H1 (cell line): ENCODE data around the gene NOL9. TPM values are rescaled to one million over a fixed set of nuclear protein-coding genes. Genes with fewer than 3 reads are reported as not detected.

Source experiments
- CTCF ChIA-PET: fragments of 300-600 bp; sonication (Branson Sonifier 250); formaldehyde crosslinking; loops from one replicate; lab custom pipeline; 2021; ENCODE audit not compliant: partially characterized antibody; lab: Charles Lee
- POLR2A ChIA-PET: fragments of 300-600 bp; sonication (Branson Sonifier 250); formaldehyde crosslinking; loops from one replicate; lab custom pipeline; 2021; ENCODE audit warnings: inconsistent platforms; ENCODE audit not compliant: partially characterized antibody; lab: Charles Lee
- DNase-seq, 2 experiments: peaks; one replicate each; pipeline versions ENCODE4 v3.0.0 to v3.0.0-alpha.2; 2010 to 2022; ENCODE audit warnings: low spot score in 2 of 2, low read depth in 1 of 2, mixed read lengths in 1 of 2
- FAIRE-seq: peaks from 2 replicates; lab custom pipeline; 2011; peaks lifted over from hg19 to GRCh38; lab: Jason Lieb, UNC
- H2AFZ ChIP-seq: 2 replicates; pipeline ENCODE4 v1.8.1; 2012; ENCODE audit warnings: low read length, inconsistent platforms
- H2AK5ac ChIP-seq: 2 replicates; pipeline ENCODE4 v1.6.1; 2013; ENCODE audit warnings: low read depth, low read length
- H2BK120ac ChIP-seq: replicated peaks from 2 replicates; pipeline ENCODE3; 2013; ENCODE audit warnings: low read depth, low read length, inconsistent platforms
- H2BK12ac ChIP-seq: 2 replicates; pipeline ENCODE4 v1.6.1; 2013; ENCODE audit warnings: low read depth, low read length
- H2BK15ac ChIP-seq: 2 replicates; pipeline ENCODE4 v1.6.1; 2013; ENCODE audit warnings: low read length
- H2BK20ac ChIP-seq: 2 replicates; pipeline ENCODE4 v1.6.1; 2013; ENCODE audit warnings: low read length
- H2BK5ac ChIP-seq: 2 replicates; pipeline ENCODE4 v1.6.1; 2013; ENCODE audit warnings: low read depth, low read length
- H3K14ac ChIP-seq: 2 replicates; pipeline ENCODE4 v1.6.1; 2013; ENCODE audit warnings: inconsistent platforms; ENCODE audit not compliant: insufficient read length
- H3K18ac ChIP-seq: 2 replicates; pipeline ENCODE4 v1.6.1; 2013; ENCODE audit warnings: low read length; ENCODE audit errors: extremely low read depth
- H3K23ac ChIP-seq: 2 replicates; pipeline ENCODE4 v1.6.1; 2013; ENCODE audit warnings: inconsistent platforms; ENCODE audit not compliant: insufficient read length
- H3K23me2 ChIP-seq: 2 replicates; pipeline ENCODE4 v1.6.1; 2013; ENCODE audit warnings: low read depth, low read length
- H3K27ac ChIP-seq: 2 replicates; pipeline ENCODE4 v1.6.1; 2011; ENCODE audit warnings: low read depth, low read length, inconsistent platforms
- H3K27me3 ChIP-seq, 4 experiments: replicated peaks in 1 of 4; 1 replicate in 1 of 4; 2 replicates in 3 of 4; pipeline versions ENCODE4 v1.6.1 to v1.8.1; 2011 to 2013; ENCODE audit warnings: low read length in 3 of 4, mild to moderate bottlenecking in 3 of 4, inconsistent platforms in 2 of 4, mixed read lengths in 2 of 4, moderate library complexity in 1 of 4; ENCODE audit not compliant: control insufficient read depth in 3 of 4, insufficient read depth in 3 of 4; ENCODE audit errors: extremely low read depth in 1 of 4
- H3K36me3 ChIP-seq, 4 experiments: 2 replicates each; pipeline versions ENCODE4 v1.6.1 to v1.8.1; 2011 to 2013; ENCODE audit warnings: mild to moderate bottlenecking in 4 of 4, low read length in 3 of 4, moderate library complexity in 2 of 4, control low read depth in 1 of 4, inconsistent platforms in 1 of 4; ENCODE audit not compliant: insufficient read depth in 4 of 4, control insufficient read depth in 2 of 4
- H3K4ac ChIP-seq: replicated peaks from 2 replicates; pipeline ENCODE3; 2013; ENCODE audit warnings: low read length, low read depth, mixed read lengths, inconsistent platforms; ENCODE audit not compliant: insufficient read length
- H3K4me1 ChIP-seq, 4 experiments: replicated peaks in 1 of 4; 1 replicate in 1 of 4; 2 replicates in 3 of 4; pipeline versions ENCODE4 v1.6.1 to v1.8.1; 2011 to 2013; ENCODE audit warnings: low read length in 3 of 4, inconsistent platforms in 2 of 4, mixed read lengths in 1 of 4; ENCODE audit not compliant: insufficient read depth in 4 of 4, control insufficient read depth in 3 of 4
- H3K4me2 ChIP-seq, 2 experiments: 2 replicates each; pipeline versions ENCODE4 v1.6.1 to v1.8.1; 2011 to 2013; ENCODE audit warnings: low read depth in 2 of 2, low read length in 2 of 2, control low read depth in 1 of 2, inconsistent platforms in 1 of 2, mild to moderate bottlenecking in 1 of 2; ENCODE audit not compliant: insufficient read depth in 1 of 2
- H3K4me3 ChIP-seq, 4 experiments: fragments of 200-600, 300-600 bp in 1 of 4; sonication (generic), shearing (Covaris generic), sonication (Bioruptor Twin) in 1 of 4; 2 replicates each; pipeline versions ENCODE4 v1.5.1 to v1.8.1; 2011 to 2016; ENCODE audit warnings: low read length in 4 of 4, low read depth in 3 of 4, control low read depth in 2 of 4, inconsistent platforms in 2 of 4, mild to moderate bottlenecking in 2 of 4, mixed read lengths in 1 of 4, moderate library complexity in 1 of 4; ENCODE audit not compliant: insufficient read depth in 2 of 4; ENCODE audit errors: extremely low read depth in 1 of 4
- H3K56ac ChIP-seq: replicated peaks from 2 replicates; pipeline ENCODE3; 2013; ENCODE audit warnings: low read depth, mild to moderate bottlenecking, mixed read lengths, low read length, inconsistent platforms; ENCODE audit not compliant: insufficient read length
- H3K79me1 ChIP-seq: 2 replicates; pipeline ENCODE4 v1.6.1; 2013; ENCODE audit warnings: low read depth, low read length, control low read depth
- H3K79me2 ChIP-seq, 2 experiments: 2 replicates each; pipeline versions ENCODE4 v1.6.1 to v1.8.1; 2012 to 2013; ENCODE audit warnings: low read length in 2 of 2, mild to moderate bottlenecking in 2 of 2, inconsistent platforms in 1 of 2; ENCODE audit not compliant: insufficient read depth in 2 of 2, control insufficient read depth in 1 of 2
- H3K9ac ChIP-seq, 4 experiments: replicated peaks in 1 of 4; 1 replicate in 1 of 4; 2 replicates in 3 of 4; pipeline versions ENCODE4 v1.6.1 to v1.8.1; 2011 to 2013; ENCODE audit warnings: low read depth in 3 of 4, low read length in 3 of 4, control low read depth in 2 of 4, mild to moderate bottlenecking in 2 of 4, moderate library complexity in 2 of 4, inconsistent platforms in 1 of 4; ENCODE audit errors: extremely low read depth in 1 of 4
- H3K9me3 ChIP-seq, 2 experiments: 2 replicates each; pipeline versions ENCODE4 v1.6.1 to v1.8.1; 2012 to 2013; ENCODE audit warnings: mild to moderate bottlenecking in 2 of 2, moderate library complexity in 2 of 2, control low read depth in 1 of 2, inconsistent platforms in 1 of 2, low read depth in 1 of 2, low read length in 1 of 2, mixed read lengths in 1 of 2; ENCODE audit not compliant: insufficient read depth in 2 of 2
- H4K20me1 ChIP-seq, 2 experiments: replicated peaks in 1 of 2; 2 replicates each; pipeline versions ENCODE3 to v1.8.1; 2011 to 2013; ENCODE audit warnings: inconsistent platforms in 2 of 2, low read length in 2 of 2, mild to moderate bottlenecking in 1 of 2; ENCODE audit not compliant: insufficient read depth in 2 of 2, control insufficient read depth in 1 of 2
- H4K5ac ChIP-seq: 2 replicates; pipeline ENCODE4 v1.6.1; 2013; ENCODE audit warnings: low read length, low read depth, mixed read lengths, inconsistent platforms; ENCODE audit not compliant: insufficient read length
- H4K8ac ChIP-seq: 2 replicates; pipeline ENCODE4 v1.8.0; 2013; ENCODE audit warnings: mild to moderate bottlenecking, moderate library complexity, low read length, inconsistent platforms; ENCODE audit not compliant: insufficient read depth; ENCODE audit errors: extremely low read depth
- H4K91ac ChIP-seq: replicated peaks from 2 replicates; pipeline ENCODE3; 2013; ENCODE audit warnings: low read length, mixed read lengths, inconsistent platforms; ENCODE audit not compliant: insufficient read length
- BACH1 ChIP-seq: IDR thresholded peaks from 2 replicates; pipeline ENCODE4 v1.6.1; 2012; ENCODE audit warnings: low read length, improper control_type of control experiment
- EP300 ChIP-seq, 2 experiments: IDR thresholded peaks; 1 replicate in 1 of 2; 2 replicates in 1 of 2; pipeline ENCODE4 v1.6.1; 2011 to 2012; ENCODE audit warnings: low read depth in 2 of 2, low read length in 2 of 2, mild to moderate bottlenecking in 2 of 2, borderline replicate concordance in 1 of 2, inconsistent platforms in 1 of 2, moderate library complexity in 1 of 2
- MAFK ChIP-seq: IDR thresholded peaks from 2 replicates; pipeline ENCODE4 v1.6.1; 2012; ENCODE audit warnings: low read depth, mild to moderate bottlenecking, improper control_type of control experiment, low read length
- RAD21 ChIP-seq, 2 experiments: IDR thresholded peaks in 1 of 2; conservative IDR thresholded peaks in 1 of 2; 2 replicates each; pipeline ENCODE4 v1.6.1; 2011; ENCODE audit warnings: low read depth in 2 of 2, low read length in 2 of 2, improper control_type of control experiment in 1 of 2, inconsistent platforms in 1 of 2, mild to moderate bottlenecking in 1 of 2, moderate library complexity in 1 of 2
- TAF1 ChIP-seq: IDR thresholded peaks from 2 replicates; pipeline ENCODE4 v1.6.1; 2011; ENCODE audit warnings: mild to moderate bottlenecking, low read depth, low read length
- YY1 ChIP-seq: IDR thresholded peaks from 2 replicates; pipeline ENCODE4 v1.6.1; 2011; ENCODE audit warnings: low read depth, mild to moderate bottlenecking, low read length
- WGBS, 2 experiments: shearing (Covaris generic) in 1 of 2; methylation state at CpG; one replicate each; pipeline versions ENCODE4 v1.1.6 to v1.1.7; 2013 to 2015; ENCODE audit warnings: low lambda C conversion rate in 2 of 2, mixed read lengths in 2 of 2, inconsistent platforms in 1 of 2, low coverage in 1 of 2, missing lambda C conversion rate in 1 of 2; ENCODE audit not compliant: insufficient replicate concordance in 2 of 2, insufficient coverage in 1 of 2, insufficient read length in 1 of 2; ENCODE audit errors: extremely low coverage in 1 of 2, missing lambda C conversion rate in 1 of 2; 5-methylcytosine and 5-hydroxymethylcytosine counted together
- polyA plus RNA-seq, 7 experiments: library from polyadenylated mRNA; depleted of rRNA in 3 of 7; stranded (reverse) in 5 of 7; unstranded in 2 of 7; fragments of >200 nt in 5 of 7; fragments of 200-250 nt in 2 of 7; gene quantifications; 1 replicate in 5 of 7; 2 replicates in 1 of 7; 4 replicates in 1 of 7; pipeline versions ENCODE4 v1.2.1 to v1.2.3, GENCODE V29; 2011 to 2013; ENCODE audit warnings: missing spikeins in 2 of 7, mixed read lengths in 2 of 7
- total RNA-seq: library from RNA; stranded (reverse); fragmentation: NEBNext Ultra II Directional; extraction: Animal tissue kit (Norgen Biotek cat#: 25700); gene quantifications from 2 replicates; pipeline ENCODE4 v1.2.1, GENCODE V29; 2021
- TF ChIP-seq, protein P1 (sequence below), 3 experiments: IDR thresholded peaks; 1 replicate in 2 of 3; 2 replicates in 1 of 3; pipeline versions ENCODE4 v1.5.1 to v1.6.1; 2011; ENCODE audit warnings: low read length in 3 of 3, mild to moderate bottlenecking in 3 of 3, inconsistent platforms in 2 of 3, low read depth in 1 of 3, moderate library complexity in 1 of 3; ENCODE audit not compliant: insufficient read depth in 1 of 3; ENCODE audit errors: control extremely low read depth in 1 of 3

The NOL9 gene
- total and polyA plus RNA-seq, 2 of the 8 experiments (the other 6 are each of a cell fraction or from before 2014, with no cell fraction given) = 17.1 to 38.1 TPM

DNA sequence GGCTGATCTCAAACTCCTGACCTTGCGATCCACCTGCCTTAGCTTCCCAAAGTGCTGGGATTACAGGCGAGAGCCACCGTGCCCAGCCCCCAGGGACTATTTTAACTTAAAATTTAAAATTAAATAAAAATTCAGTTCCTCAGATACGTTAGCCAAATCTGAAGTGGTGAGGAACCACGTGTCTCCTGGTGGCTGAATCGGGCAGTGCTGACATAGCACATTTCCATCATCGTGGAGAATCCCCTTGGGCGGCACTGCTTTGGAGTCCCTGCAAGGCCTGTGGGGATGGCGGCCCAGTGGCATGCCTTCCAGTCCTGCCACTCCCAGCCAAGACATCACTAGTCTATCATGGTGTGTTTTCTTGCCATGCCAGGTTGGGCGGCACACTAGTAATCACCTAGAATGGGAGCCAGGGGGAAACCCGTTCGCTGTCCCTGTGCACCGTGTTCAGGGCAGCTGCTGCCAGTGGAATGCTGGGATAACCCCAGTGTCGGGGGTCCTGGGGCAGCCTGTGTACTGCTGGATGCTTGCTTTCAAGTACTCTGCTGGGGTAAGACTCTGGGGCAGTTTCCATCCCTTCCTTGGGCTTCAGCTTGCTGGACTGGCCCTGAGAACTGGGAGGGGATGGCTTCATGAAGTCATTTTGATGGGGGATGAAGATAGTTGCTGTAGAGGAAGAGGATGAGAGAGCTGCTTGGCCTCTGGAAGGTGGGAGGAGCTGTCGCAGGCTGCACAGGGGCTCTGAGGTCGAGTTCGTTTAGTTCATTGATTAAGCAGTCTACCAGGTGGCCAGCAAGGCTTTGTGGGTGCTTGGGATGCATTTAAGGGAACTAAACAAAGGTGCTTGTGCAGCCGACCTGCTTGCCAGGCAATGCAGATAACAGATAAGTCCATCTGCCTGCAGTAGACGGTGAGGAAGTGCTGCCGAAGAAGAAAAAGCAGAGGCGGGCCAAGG, 30.1 kb upstream of the NOL9 start:
- H2AK5ac ChIP-seq = no peak overlapping the region
- no peak overlapping the region for H4K8ac ChIP-seq
- no peak overlapping the region for H2BK12ac ChIP-seq
- H4K5ac ChIP-seq = no peak overlapping the region
- H3K4ac ChIP-seq = no peak overlapping the region
- ChIA-PET CTCF (interaction anchor here (1.2 to 1.8 kb wide), 6 partner anchors 9 to 62 kb away, joined by 3 to 6 read pairs (median 4); partner anchors contain the start of genes NOL9 and TAS1R1), POLR2A (interaction anchor here (1.7 to 17.4 kb wide), 3 partner anchors 8 to 41 kb away, joined by 4 to 196 read pairs (median 4); partner anchors contain the start of genes KLHL21 and THAP3)
- no peak overlapping the region for H2BK20ac ChIP-seq
- H3K4me1 ChIP-seq = peaks cover 0 to 8% (median 7%) of the 10 kb centered on the region in 4 experiments; a peak in 6 of 7 replicates
- H3K36me3 ChIP-seq = peaks cover 0 to 17% (median 4%) of the 10 kb centered on the region in 4 experiments; a peak in 6 of 8 replicates
- H3K23ac ChIP-seq = no peak overlapping the region
- peaks cover 0 to 13% of the 10 kb centered on the region in 2 experiments; a peak in 1 of 4 replicates for H3K79me2 ChIP-seq
- 92% methylated on average over 21 of the region's 21 CpGs; no CpG with 5 or more reads in 1 of the 2 experiments for WGBS, 2 experiments
- H3K27ac ChIP-seq = no peak overlapping the region
- no peak overlapping the region for H3K18ac ChIP-seq
- no peak for FAIRE-seq
- no peak overlapping the region for H2BK15ac ChIP-seq
- H3K56ac ChIP-seq = no peak overlapping the region
- no peak overlapping the region for H4K91ac ChIP-seq
- peaks cover 8% of the 10 kb centered on the region for H3K79me1 ChIP-seq
- no peak overlapping the region for H2BK5ac ChIP-seq
- no peak overlapping the region for H3K14ac ChIP-seq
- no peak overlapping the region for H2BK120ac ChIP-seq
- no peaks in the 10 kb centered on the region for H3K9me3 ChIP-seq
- H4K20me1 ChIP-seq = peaks cover 2 to 24% of the 10 kb centered on the region in 2 experiments
- H3K27me3 ChIP-seq = no peaks in the 10 kb centered on the region
- no peak overlapping the region for H2AFZ ChIP-seq
- no peak for DNase-seq
- H3K23me2 ChIP-seq = peaks cover 2% of the 10 kb centered on the region; the same call in 1 of the 2 replicates
- H3K4me3 ChIP-seq = no peak overlapping the region
- no peak overlapping the region for H3K9ac ChIP-seq
- H3K4me2 ChIP-seq = no peak overlapping the region
- TF ChIP-seq, protein P1, sequence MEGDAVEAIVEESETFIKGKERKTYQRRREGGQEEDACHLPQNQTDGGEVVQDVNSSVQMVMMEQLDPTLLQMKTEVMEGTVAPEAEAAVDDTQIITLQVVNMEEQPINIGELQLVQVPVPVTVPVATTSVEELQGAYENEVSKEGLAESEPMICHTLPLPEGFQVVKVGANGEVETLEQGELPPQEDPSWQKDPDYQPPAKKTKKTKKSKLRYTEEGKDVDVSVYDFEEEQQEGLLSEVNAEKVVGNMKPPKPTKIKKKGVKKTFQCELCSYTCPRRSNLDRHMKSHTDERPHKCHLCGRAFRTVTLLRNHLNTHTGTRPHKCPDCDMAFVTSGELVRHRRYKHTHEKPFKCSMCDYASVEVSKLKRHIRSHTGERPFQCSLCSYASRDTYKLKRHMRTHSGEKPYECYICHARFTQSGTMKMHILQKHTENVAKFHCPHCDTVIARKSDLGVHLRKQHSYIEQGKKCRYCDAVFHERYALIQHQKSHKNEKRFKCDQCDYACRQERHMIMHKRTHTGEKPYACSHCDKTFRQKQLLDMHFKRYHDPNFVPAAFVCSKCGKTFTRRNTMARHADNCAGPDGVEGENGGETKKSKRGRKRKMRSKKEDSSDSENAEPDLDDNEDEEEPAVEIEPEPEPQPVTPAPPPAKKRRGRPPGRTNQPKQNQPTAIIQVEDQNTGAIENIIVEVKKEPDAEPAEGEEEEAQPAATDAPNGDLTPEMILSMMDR (IDR thresholded peaks at IDR 0.05; ENCODE audit: control extremely low read depth in 1 of 3, insufficient read depth in 1 of 3, low read depth in 1 of 3, low read length in 3 of 3) = peak; percentile 10 to 47 (median 32); a peak in 2 of 4 replicates
- no peak for TF ChIP-seq YY1
- peak; percentile 91 for TF ChIP-seq MAFK
- TF ChIP-seq TAF1 = no peak
- no peak; a peak in 1 of 4 replicates for TF ChIP-seq RAD21 (IDR thresholded peaks at IDR 0.05 in 1 of 2, conservative IDR thresholded peaks at IDR 0.05 in 1 of 2; ENCODE audit: low read depth in 2 of 2, low read length in 2 of 2)
- TF ChIP-seq EP300 (IDR thresholded peaks at IDR 0.05; ENCODE audit: borderline replicate concordance in 1 of 2, low read depth in 2 of 2, low read length in 2 of 2) = no peak
- 0 out of 2 replicates have a peak, but pooled peaks have one; percentile 33 for TF ChIP-seq BACH1
